ENCODE results near the gene NCAM2. TPM values are rescaled to one million over a fixed set of nuclear protein-coding genes. Genes with fewer than 3 reads are reported as not detected.

Gene NCAM2
- total RNA-seq, 1 donor from 2014 or later = 22.6 TPM

DNA sequence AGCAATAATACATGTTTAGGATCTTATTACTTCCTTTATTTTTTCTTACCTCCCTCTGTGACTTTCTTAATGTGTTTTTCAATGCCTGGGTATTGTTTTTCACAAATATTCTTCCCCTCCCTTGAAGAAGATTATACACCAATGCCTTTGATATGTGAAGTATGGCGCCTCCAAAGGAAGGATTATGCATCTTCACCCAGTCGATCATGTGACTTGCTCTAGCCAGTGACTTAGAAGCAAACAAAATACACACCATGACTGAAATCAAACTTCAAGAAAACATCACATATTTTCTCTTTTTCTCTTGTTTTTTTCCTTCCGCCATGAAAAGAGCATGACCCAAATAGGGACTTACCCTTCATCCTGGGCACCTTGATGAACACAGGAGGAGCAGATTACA, 297.1 kb downstream of the NCAM2 start:
- Mint-ChIP-seq H3K27me3 (no peaks in the 10 kb centered on the region), H3K27ac (no peak overlapping the region), H3K9me3 (no peaks in the 10 kb centered on the region), H3K36me3 (no peaks in the 10 kb centered on the region), H3K4me3 (no peak overlapping the region), H3K4me1 (ENCODE audit: unreplicated experiment) (no peaks in the 10 kb centered on the region)
- TF ChIP-seq, protein P1, sequence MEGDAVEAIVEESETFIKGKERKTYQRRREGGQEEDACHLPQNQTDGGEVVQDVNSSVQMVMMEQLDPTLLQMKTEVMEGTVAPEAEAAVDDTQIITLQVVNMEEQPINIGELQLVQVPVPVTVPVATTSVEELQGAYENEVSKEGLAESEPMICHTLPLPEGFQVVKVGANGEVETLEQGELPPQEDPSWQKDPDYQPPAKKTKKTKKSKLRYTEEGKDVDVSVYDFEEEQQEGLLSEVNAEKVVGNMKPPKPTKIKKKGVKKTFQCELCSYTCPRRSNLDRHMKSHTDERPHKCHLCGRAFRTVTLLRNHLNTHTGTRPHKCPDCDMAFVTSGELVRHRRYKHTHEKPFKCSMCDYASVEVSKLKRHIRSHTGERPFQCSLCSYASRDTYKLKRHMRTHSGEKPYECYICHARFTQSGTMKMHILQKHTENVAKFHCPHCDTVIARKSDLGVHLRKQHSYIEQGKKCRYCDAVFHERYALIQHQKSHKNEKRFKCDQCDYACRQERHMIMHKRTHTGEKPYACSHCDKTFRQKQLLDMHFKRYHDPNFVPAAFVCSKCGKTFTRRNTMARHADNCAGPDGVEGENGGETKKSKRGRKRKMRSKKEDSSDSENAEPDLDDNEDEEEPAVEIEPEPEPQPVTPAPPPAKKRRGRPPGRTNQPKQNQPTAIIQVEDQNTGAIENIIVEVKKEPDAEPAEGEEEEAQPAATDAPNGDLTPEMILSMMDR (conservative IDR thresholded peaks at IDR 0.05) = no peak
- DNase-seq (ENCODE audit: extremely low spot score, unreplicated experiment) = no peak

DNA sequence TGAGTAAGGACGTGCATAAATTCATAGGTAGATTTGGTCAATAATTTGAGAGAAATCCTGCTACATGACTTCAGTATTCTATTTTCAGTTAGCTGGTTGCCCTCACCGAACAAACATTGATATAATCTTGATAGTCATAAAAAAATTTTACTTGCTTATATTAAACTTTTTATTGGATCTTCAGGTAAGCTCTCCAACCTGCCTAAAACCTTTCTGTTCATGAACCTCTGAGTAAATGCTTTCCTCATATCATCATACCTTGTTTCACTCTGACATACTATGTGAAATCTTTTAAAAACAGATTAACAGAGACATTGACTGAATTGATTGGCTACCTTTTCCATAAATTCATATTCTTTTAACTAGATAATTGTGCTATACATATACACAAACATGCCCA, 299.0 kb downstream of the NCAM2 start:
- no peak for DNase-seq (ENCODE audit: extremely low spot score, unreplicated experiment)
- H3K27ac Mint-ChIP-seq = no peak overlapping the region
- TF ChIP-seq, protein P1 (conservative IDR thresholded peaks at IDR 0.05) = no peak
- H3K4me1 Mint-ChIP-seq (ENCODE audit: unreplicated experiment) = no peaks in the 10 kb centered on the region
- H3K36me3 Mint-ChIP-seq = no peaks in the 10 kb centered on the region
- no peaks in the 10 kb centered on the region for H3K9me3 Mint-ChIP-seq
- H3K27me3 Mint-ChIP-seq = no peaks in the 10 kb centered on the region
- no peak overlapping the region for H3K4me3 Mint-ChIP-seq

DNA sequence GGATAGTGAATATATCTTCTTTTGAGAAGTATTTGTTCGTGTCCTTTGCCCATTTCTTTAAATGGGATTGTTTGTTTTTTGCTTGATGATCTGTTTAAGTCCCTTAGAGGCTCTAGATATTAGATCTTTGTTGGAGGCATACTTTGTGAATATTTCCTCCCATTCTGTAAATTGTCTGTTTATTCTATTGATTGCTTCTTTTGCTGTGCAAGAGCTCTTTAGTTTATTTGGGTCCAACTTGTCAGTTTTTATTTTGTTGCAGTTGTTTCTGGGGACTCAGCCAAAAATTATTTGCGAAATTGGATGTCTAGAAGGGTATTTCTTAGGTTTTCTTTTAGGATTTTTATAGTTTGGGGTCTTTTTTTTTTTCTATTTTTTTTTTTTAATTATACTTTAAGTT, 302.8 kb downstream of the NCAM2 start:
- Mint-ChIP-seq H3K4me3 (no peak overlapping the region), H3K27me3 (no peaks in the 10 kb centered on the region), H3K9me3 (no peaks in the 10 kb centered on the region), H3K4me1 (ENCODE audit: unreplicated experiment) (no peaks in the 10 kb centered on the region), H3K36me3 (no peaks in the 10 kb centered on the region), H3K27ac (no peak overlapping the region)
- DNase-seq (ENCODE audit: extremely low spot score, unreplicated experiment) = no peak
- TF ChIP-seq, protein P1 (conservative IDR thresholded peaks at IDR 0.05) = no peak

DNA sequence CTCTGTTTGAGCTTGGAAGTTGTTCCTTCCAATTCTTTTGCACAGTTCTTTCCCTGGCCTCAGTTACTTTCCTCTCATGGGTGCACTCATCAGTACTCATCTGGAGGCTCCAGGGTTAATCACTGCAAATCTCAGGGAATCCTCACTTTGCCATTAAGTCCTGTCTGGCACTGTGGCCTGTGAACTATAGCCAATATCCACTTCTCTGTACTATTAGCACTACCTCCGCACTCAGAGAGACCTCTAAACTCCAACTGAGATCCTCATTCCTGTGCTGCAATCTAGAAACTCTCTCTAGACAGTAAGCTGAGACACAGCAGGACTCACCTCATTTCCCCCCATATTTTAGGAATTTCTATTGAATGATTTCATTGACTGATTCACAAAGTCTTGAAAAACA, 311.3 kb downstream of the NCAM2 start:
- DNase-seq (ENCODE audit: extremely low spot score, unreplicated experiment) = no peak
- Mint-ChIP-seq H3K9me3 (no peaks in the 10 kb centered on the region), H3K4me1 (ENCODE audit: unreplicated experiment) (no peaks in the 10 kb centered on the region), H3K36me3 (no peaks in the 10 kb centered on the region), H3K4me3 (no peak overlapping the region), H3K27ac (no peak overlapping the region), H3K27me3 (no peaks in the 10 kb centered on the region)
- TF ChIP-seq, protein P1 (conservative IDR thresholded peaks at IDR 0.05) = no peak

DNA sequence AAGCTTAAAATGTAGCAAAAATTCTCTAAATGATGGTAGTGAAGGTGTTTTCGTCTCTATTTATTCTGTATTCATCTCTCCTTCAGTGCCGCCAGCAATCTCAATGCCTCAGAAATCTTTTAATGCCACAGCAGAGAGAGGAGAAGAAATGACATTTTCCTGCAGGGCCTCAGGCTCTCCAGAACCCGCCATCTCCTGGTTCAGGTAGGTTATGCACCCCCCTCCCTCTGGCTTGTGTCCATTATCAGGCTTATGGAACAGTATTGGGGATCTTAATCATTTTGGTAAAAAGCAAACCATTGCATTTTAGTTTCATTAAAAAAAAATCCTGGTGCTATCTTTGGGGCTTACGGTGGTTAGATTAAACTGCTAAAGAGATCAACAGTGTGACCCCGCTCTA, 326.1 kb downstream of the NCAM2 start:
- DNase-seq (ENCODE audit: extremely low spot score, unreplicated experiment) = no peak
- TF ChIP-seq, protein P1 (conservative IDR thresholded peaks at IDR 0.05) = no peak
- Mint-ChIP-seq H3K4me1 (ENCODE audit: unreplicated experiment) (no peaks in the 10 kb centered on the region), H3K9me3 (no peaks in the 10 kb centered on the region), H3K4me3 (no peak overlapping the region), H3K27ac (no peak overlapping the region), H3K27me3 (no peaks in the 10 kb centered on the region), H3K36me3 (no peaks in the 10 kb centered on the region)

DNA sequence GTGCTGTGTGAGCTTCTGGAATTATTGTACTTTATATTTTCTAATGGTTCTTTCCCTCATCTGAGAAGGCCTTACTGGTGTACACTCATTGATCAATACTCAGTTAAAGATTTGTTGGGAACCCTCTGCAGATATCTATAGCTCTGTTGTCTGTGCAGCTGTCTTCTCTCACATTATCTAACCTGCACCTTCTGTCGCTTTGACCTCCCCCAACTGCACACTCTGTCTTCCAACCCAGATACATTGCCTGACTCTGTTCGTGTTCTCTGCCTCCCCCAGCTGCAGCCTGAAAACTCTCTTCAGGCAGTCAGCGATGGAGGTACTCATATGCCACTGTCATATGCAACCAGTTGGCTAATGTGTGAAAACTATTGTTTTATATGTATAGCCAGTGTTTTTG, 334.3 kb downstream of the NCAM2 start:
- Mint-ChIP-seq H3K4me1 (ENCODE audit: unreplicated experiment) (no peaks in the 10 kb centered on the region), H3K9me3 (no peaks in the 10 kb centered on the region), H3K27me3 (no peaks in the 10 kb centered on the region), H3K36me3 (no peaks in the 10 kb centered on the region), H3K4me3 (no peak overlapping the region), H3K27ac (no peak overlapping the region)
- DNase-seq (ENCODE audit: extremely low spot score, unreplicated experiment) = no peak
- TF ChIP-seq, protein P1 (conservative IDR thresholded peaks at IDR 0.05) = no peak

All from type B pancreatic cell (in vitro differentiated cells).